Hematopoietic multipotent progenitor cell treated with erythropoietin and hydrocortisone succinate and interleukin-3 and kit ligand, for 8 days (in vitro differentiated cells): Measurements from ENCODE around the gene FGFRL1.
A peak's percentile ranks its signal among the peaks of the same experiment; 100 is the strongest.

Experiments
- DNase-seq: peaks from one replicate; pipeline ENCODE4 v3.0.0-alpha.2; 2015

FGFRL1 gene

GRCh38 chr4:1024882-1025545, 13.6 kb downstream of the FGFRL1 start:
- no peak for DNase-seq

GRCh38 chr4:1026115-1026514, 14.7 kb downstream of the FGFRL1 start:
- DNase-seq: peak; percentile 65

- no peak for DNase-seq
Observed at GRCh38 chr4:1027219-1027914, 15.9 kb downstream of the FGFRL1 start.

GRCh38 chr4:1027915-1028238, 16.5 kb downstream of the FGFRL1 start:
- DNase-seq: no peak

- no peak for DNase-seq
Observed at GRCh38 chr4:1028574-1029220, 17.3 kb downstream of the FGFRL1 start.

GRCh38 chr4:1029529-1029928, 18.1 kb downstream of the FGFRL1 start:
- peak; percentile 94 for DNase-seq

GRCh38 chr4:1030031-1030430, 18.6 kb downstream of the FGFRL1 start:
- DNase-seq: peak; percentile 60

- DNase-seq: peak; percentile 55
Observed at GRCh38 chr4:1030559-1030958, 19.1 kb downstream of the FGFRL1 start.

GRCh38 chr4:1031346-1031745, 19.9 kb downstream of the FGFRL1 start:
- DNase-seq: no peak

- no peak for DNase-seq
Observed at GRCh38 chr4:1031956-1032795, 20.8 kb downstream of the FGFRL1 start.

- DNase-seq: no peak
Observed at GRCh38 chr4:1032861-1033260, 21.4 kb downstream of the FGFRL1 start.

- no peak for DNase-seq
Observed at GRCh38 chr4:1033840-1034551, 22.6 kb downstream of the FGFRL1 start.

- no peak for DNase-seq
Observed at GRCh38 chr4:1035510-1035909, 24.1 kb downstream of the FGFRL1 start.

- no peak for DNase-seq
Observed at GRCh38 chr4:1036095-1036494, 24.7 kb downstream of the FGFRL1 start.

GRCh38 chr4:1036976-1037810, 25.8 kb downstream of the FGFRL1 start:
- DNase-seq: no peak

GRCh38 chr4:1038948-1039492, 27.6 kb downstream of the FGFRL1 start:
- no peak for DNase-seq

GRCh38 chr4:1039493-1040343, 28.3 kb downstream of the FGFRL1 start:
- DNase-seq: no peak

GRCh38 chr4:1040344-1041146, 29.1 kb downstream of the FGFRL1 start:
- DNase-seq: no peak

- no peak for DNase-seq
Observed at GRCh38 chr4:1041147-1041935, 29.9 kb downstream of the FGFRL1 start.
